Activated effector memory CD4-positive, alpha-beta T cell treated with Interleukin-2 at 50 U/mL for 16 hours (primary cell): Measurements from ENCODE around the gene GLI3.

ENCODE experiments used
- DNase-seq: peaks from one replicate; pipeline ENCODE4 v3.0.0-alpha.2; 2020

GLI3 gene

DNA sequence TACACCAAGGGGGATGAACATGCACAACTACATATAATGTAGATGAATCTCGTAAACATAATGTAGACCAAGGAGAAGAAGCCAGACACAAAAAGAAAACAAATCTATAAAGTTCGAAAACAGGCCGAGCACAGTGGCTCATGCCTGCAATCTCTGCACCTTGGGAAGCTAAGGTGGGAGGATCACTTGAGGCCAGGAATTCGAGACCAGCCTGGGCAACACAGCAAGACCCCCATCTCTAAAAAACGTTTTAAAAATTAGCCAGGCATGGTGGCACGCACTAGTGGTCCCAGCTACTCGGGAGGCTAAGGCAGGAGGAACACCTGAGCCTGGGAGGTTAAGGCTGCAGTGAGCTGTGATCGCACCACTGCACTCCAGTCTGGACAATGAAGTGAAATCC is 68.5 kb downstream of the GLI3 start:
- no peak for DNase-seq

DNA sequence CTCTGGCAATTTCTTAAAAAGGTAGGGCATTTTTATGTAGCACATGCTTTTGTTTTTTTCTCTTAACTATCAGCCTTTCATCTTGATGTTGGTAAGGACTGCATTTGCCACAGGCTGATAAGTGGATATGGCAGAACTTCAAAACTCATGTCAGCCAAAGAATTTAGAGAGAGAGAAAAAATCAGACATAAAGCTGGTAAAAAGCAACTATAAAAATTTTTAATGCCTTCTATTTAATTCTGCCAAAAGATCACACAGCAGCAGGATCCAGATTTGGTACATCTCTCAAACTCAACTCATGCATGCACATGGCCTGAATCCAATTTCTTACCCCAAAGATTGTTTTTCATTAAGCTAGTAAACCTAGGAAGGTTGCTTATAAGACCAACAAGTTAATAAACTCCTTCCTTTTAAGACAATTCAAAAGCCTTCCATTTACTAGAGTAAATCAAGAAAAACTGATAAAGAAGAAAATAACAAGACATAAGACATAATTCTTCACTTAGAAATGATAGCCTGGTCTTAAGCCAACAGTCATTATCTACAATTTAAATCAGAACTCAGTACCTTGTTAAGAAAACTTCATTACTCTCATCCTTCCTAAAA is 69.3 kb downstream of the GLI3 start:
- DNase-seq = no peak

DNA sequence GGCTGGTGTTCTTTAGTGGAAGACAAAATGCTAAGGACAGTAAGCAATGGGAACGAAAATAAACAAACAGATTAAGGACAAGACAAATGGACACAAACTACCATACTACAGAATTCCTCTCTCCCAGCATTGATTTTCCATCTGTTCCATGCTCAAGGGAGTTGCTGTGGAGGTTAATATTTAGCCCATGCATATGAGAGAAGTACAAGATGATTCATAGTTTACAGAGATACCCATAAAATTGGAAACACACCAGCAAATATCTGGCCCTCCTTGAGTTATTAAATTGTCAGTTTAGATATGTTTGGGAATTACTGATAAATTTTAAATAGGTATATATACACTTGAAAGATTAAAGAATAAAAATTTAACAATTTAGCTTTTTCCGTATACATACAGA is 69.8 kb downstream of the GLI3 start:
- DNase-seq = no peak

DNA sequence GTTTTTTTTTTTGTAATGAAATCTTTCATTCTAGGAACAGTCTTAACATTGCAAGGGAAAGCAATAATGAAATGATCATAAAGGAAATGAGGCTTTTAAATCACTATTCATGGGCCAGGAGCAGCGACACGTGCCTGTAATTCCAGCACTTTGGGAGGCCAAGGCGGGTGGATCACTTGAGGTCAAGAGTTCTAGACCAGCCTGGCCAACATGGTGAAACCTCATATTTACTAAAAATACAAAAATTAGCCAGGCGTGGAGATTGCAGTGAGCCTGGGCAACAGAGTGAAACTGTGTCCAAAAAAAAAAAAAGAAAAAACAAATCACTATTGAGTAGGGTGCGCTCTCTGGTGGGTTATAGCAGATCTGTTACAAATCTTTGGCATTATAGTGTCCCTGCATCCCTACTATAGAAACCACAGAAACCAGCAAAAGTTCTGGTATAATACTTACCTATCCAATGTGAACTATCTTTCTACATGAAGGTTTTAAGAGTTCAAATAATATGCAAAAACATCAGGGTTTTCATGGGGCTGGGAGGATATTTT is 72.1 kb downstream of the GLI3 start:
- DNase-seq = no peak

DNA sequence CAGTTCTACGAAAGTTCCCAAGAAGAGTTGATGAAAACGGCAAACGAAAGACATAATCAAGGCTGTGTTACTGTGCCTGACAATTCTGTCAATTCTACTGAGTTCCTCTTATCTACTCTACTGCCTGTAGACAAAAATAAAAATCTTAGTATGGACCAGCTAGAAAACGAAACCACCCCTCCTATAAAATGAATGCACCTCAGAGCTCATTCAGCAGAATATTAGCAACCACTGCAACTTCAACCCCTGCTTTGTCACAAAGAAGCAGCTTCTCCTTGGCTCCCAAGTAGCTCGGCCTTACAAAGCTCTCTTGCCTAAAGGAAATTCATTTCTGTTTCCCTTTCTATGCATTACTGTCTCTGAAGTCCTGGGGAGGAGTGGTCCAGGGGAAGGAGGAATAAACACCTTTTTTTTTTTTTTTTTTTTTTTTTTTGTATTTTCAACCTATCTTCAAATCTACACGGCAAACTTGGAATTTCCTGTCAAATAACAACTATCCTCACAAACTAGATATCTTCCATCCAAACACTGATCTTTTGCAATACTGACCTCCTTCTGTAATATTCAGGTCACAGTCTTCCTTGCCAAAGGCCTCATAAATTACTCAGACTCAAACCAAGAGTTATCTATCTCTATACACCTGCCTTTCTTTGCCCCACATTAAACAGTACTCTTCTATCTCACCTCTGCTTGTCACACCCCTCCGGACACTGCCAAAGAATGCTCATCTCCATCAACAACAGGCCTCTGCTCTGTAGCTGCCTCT is 74.3 kb downstream of the GLI3 start:
- DNase-seq = no peak

DNA sequence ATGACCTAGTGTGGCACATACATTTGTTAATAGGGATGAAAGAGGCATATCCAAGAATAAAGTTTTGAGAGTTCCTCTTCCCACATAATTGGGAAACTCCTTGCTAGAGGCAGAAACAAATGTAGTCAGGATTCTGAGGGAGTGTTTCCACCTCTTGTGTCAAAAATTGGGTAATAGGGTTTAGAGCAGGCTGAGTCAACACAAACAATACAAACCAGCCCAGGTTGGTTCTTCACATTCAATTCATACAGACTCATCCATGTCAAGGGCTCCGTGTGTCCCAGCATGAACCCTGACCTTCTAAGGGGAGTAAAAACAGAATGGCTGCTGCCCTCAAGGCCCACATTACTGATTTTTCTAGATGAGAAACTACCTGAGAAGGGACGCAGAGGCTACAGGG is 75.3 kb downstream of the GLI3 start:
- DNase-seq = no peak

DNA sequence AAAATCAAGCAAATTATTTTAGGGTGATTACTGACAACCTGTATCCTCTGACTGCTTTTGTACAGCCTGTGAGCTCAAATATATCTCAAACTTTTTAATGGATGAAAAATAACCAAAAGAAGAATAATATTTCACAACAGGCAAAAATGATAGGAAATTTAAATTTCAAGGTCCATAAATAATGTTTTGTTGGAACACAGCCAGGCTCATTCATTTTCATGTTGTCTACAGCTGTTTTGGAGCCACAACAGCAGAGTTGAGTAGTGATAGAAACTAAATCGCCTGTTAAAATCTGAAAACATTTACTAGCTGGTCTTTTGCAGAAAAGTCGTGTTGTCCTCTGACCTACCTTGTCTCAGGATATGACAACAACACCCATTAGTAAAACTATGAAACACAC is 75.9 kb downstream of the GLI3 start:
- DNase-seq = no peak

DNA sequence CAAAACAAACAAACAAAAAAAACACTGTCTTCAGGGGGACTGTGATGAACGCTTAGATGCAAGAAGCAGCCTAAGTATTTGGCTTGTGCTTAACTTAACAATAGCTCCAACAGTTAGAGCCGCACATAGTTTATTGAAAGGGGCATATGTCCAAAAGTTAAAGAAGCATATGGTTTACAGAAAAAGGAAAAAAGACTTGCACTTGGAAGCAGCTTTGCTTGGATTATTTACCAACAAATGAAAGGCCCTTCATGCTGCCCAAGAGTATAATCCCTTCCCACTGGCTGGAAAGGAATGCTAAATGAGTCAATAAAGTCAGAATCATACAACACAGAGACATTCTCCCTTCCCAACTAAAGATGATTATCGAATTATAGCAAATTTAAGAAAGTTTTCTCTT is 77.9 kb downstream of the GLI3 start:
- no peak for DNase-seq

DNA sequence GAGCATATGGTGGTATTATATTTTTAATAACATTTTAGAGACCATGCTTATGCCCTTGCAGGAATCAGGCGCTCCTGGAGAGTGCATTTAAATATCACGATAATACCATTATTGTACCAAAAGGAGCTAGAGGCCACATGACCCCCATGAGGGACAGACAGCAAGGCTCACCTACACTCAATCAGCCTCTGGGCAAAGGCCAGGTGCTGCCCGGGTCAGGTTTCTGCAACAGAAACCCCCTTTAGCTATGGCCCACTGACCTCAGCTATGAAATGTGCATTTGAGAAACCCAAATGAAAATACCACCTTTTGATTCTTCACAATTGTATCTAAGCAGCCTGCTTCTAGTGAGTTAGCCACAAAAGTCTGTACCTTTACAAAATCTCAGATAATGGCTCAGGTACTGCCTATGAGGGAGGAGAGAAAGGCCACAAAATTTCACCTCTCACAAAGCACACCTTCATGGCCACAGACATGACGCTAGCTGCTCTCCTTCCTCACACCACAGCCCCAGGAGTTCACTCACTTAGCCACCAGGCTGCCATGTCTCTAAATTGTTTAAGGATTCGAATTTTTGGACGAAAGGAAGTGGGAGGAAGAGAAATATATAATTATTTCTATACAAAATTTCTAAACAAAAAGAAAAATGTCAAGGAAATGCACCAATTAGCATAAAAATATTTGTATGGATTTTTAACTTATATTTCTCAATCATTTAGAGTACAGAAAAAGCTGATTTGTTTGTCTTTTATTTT is 79.9 kb downstream of the GLI3 start:
- DNase-seq = no peak

DNA sequence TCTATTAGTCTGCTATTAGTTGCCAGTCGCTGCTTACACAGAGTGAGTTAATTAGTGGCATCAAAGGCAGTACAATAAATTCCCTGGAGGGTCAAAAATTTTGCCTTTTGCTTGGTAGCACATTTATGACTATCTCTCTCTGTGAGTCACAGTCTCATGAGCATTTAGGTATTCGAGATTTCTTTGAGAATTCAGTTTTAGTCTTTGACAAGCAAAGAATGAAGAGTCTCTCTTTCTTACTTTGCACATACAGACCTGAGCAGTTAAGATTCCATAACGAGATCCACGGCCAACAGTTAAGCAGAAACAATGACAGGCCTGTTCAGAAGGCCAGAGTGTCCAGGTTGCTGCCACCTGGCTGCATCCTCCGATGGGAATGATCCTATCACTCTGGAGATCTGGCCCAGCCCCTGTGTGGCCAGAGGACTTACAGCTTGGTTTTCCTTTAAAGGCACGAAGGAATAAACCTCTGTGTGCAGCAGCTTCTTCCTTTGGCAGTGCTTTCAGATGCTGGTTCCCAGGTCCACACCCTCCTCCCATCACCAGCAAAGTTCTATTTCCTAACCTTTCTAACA is 80.6 kb downstream of the GLI3 start:
- DNase-seq = no peak

DNA sequence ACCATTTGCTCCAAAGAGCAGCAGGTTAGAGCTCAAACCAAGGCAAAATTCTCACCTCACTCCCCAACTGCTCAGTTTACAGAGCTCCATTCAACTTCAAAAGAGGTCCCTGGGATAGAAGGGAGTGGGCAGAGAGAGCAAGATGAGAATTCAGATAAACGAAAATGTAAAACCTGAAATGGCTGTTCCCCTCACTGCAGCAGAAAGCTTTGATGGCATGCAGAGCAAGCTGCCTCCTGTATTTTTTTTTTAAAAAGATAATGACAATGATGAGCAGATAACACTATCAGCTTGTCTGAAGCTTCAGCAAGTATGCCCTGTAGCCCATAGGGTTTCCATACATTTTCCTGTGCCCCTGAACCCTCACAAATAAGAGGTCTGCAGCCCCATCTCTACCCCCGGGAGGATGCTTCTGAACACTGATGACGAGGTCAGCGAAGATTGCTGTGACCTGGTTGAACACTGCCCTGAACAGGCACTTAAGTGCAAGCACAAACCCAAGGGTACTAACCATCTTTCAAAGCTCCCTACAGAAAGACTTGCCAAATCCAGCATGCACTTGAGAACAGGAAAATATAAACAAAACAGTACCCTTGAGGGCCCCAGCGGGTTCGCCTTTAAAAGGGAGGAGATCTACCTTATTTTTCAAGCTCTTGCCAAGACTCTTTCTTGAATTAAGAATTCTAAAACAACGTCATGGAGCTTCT is 81.3 kb downstream of the GLI3 start:
- DNase-seq = no peak

DNA sequence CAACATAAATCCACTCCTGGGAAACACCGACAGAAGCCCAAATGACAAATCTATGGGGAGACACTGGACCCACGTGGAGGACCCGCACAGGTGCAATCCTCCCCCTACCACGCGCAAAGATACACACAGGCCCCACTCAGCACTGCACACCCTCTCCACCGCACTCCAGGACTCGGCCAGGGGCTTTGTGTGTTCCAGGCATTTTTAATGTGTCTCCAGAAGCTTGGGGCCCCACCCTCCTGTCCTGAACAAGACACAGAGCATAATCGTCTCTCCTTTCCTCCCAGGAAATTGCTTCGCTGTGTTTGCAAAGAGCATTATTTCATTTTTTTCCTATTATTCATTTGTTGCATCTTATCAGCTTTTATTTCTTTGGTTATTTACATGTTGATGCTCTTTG is 82.8 kb downstream of the GLI3 start:
- no peak for DNase-seq

DNA sequence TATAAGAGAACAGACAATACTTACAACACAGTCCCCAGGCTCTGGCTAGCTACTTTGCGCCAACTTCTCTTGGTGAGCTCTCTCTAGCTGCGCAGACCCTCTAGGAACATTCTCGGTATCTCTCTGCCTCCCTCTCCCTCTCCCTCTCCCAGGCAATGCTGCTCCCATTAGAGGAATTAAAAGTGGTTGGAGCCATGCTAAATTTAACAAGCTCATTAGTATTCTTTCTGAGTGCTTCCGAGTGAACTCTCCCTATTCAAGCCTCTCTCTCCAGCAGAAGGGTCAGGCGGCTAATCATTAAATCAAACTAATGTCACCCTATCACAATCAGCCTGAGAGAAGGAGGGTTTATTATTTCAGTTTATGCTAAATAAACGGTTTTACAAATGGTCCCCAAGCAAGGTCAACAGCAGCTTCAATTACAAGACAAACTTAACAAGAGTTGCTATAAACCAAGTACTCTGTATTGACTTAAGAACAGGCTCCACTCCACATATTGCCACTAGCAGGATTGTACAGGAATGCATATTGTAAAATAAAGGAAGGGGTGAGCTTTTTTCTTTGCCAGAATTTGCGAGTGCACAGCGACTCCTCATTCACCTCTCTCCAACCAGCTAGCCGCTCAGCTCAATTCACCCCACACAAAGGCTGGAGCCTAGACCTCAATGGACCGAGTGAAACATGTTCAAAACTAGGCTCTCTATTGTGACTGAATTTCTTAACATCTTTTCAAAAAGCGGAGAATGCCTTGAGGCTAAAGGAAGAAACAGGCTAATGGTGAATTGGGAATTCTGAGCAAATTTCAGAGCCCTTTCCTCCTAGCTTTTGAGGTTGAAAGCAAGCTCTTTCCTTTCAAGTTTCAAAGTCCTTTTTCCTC is 84.4 kb downstream of the GLI3 start:
- DNase-seq = no peak

DNA sequence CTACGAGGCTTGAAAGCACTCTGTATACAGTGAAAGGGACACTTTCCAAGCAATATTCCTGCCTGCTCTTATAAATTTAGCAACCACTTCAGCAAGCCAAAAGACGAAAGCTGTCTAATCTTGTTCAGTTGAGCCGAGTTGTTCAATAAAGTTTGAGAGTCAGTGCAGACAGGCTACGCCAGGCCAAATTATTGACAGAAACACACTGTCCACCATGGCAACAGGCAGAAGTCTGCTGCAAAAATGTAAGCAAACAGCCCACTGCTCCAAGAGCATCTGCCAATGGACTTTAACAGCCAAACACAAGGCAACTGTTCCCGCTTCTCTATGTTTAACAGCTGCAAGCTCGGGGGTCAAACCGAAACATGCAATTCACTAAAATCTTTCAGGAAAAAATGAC is 85.7 kb downstream of the GLI3 start:
- DNase-seq = no peak

DNA sequence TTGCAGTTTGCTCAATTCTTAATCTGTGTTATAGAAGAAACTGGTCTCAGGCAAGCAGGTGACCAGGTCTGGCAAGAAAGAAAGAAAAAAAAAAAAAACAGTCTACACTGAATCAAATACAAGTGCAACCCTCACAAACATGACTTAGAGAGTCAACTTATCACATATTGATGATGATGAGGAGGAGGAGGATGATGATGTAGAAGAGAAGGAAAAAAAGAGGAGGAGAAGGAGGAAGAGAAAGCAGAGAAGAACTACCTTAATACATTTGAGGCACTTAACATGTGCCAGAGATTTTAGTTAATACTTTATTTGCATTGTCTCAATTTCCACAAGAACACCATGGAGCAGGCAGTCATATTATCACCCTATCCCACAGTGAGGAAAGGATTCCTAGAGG is 91.5 kb downstream of the GLI3 start:
- no peak for DNase-seq

DNA sequence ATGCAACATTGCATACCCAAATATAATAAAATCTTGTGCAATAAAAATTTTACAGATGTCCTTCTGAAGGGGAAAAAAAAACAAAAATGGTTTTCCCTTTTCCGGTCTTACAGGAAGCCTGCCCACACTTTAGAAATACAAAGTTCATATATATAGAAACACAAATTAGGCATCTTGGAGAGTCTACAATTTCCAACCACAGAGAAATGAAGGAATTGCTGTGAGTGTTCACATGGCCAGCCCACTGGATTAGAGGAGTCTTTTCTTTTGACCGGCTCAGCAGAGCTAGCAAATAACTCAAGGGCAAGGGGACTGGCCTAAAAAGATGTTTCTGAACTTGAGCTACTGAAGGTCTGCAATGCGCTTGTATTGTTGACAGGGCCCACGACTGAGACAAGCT is 92.4 kb downstream of the GLI3 start:
- DNase-seq = no peak

DNA sequence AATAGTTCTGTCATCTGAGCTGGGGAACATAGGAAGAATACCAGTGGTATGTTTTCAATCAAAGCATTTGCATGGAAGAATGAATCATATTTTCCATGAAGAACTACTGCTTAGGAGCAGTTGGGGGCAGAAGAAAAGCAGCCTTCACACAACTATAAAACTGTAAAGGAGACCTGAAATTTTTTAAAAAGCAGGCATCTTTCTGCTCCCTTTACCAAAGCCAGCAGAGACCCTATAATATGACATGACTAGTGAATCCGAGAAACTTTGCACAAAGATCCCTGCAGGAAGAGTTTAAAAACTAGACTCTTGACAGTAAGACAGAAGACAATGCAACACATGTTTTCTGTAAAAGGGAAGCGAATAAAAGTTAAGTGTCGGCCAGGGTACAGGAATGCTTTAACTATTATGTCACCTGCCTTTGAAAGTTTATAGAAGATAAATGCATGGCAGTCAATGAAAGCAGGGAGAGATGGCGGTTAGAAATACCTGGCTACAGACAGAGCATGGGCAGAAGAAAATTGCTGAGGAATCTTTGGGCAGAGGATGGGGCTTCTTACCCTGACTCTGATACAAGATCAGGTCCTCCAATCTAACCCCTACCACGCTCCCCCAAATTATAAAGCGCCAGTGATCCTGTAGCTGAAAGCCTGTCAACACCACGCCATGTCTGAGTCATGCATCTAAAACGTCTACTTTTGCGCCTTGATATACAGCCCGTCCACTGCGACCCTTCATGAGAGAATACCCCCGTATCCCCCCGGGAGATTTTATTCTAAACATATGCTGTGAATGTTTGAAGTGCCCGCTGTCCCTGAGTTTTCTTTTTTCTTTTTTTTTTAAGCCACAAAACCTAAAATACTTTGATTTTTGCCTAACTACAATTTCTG is 93.1 kb downstream of the GLI3 start:
- DNase-seq = no peak

DNA sequence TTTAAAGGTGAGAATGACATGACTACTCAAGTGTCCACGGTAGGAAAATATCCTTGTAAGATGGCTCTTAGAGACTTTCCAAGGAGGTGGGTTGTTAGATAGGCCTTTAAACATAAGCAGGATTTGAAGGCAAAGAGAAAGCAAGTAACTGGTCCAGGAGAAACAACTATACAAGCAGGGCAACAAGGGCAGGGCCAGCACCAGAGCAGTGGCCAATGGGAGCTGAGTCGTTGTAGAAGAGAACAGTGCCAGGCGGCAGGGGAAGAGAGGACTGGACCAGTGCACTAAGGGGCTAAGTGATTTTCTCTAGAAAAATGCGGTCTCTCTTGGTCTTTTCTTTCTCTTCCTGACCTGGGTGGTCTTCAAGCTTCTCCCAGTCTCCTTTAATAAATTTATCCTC is 94.9 kb downstream of the GLI3 start:
- no peak for DNase-seq

DNA sequence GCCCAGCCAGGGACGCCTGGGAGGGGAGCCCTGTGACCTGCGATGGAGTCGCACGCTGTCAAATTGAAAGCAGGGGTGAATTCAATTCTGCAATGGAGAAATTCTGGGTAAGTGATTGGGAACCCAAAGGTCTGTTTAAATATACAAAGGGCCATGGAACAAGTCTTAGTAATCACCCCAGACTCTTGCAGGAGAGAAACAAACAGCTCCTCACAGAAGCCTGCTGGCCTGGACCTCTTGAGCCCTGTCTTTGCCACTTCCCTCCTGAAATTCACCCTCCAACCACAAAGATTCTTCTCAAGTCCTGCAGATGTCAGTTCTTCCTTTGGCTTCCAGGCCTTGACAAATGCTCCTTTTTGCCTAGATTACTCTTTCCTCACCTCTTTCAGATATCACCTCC is 97.3 kb downstream of the GLI3 start:
- no peak for DNase-seq

DNA sequence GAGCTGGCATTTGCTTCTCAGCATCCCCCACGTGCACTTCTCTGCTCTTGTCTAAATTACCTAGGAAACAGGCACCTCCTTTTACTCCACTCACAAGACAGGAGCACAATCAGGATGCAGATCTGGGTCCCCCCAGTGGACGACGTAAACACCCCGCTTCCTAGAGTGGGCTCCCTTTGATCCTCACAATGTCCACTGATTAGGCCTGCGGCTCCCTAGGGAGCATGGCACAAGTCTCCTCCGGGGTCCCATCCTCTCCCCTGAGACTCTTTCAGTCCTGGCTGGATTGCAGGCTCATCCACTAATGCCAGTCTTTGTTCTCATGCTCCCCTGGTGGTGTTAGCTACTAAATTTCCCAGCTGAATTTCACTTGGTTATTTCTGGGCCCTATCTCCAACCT is 98.3 kb downstream of the GLI3 start:
- DNase-seq = no peak

DNA sequence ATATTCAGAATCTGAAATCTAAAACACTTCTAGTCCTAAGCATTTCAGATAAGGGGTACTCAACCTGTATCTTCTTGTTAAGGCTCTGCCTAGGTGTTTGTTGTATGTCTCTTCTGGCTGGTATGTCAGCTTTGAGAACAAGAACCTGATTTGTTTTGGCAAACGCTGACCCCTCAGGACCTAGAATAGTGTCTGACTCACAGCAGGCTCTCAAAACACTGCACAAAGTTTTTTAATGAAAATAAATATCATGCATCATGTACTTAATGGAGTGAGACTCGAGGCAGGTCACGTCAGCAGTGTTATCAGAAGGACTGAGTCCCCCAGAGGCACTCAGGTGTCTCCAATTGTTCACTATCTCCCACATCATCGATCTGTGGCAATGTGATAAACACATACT is 99.1 kb downstream of the GLI3 start:
- no peak for DNase-seq
